ENCODE results near the gene TOM1L2. TPM values are rescaled to one million over a fixed set of nuclear protein-coding genes. Genes with fewer than 3 reads are reported as not detected.

Gene TOM1L2
- total RNA-seq, 2 experiments from 2014 or later = 29.5 to 32.0 TPM

GRCh38 chr17:17822189-17822588 is 150.0 kb downstream of the TOM1L2 start:
- Mint-ChIP-seq H3K9me3 (no peaks in the 10 kb centered on the region), H3K4me3 (peak overlapping the region; percentile 79), H3K4me1 (peaks cover 84% of the 10 kb centered on the region), H3K27me3 (no peaks in the 10 kb centered on the region), H3K27ac (peak overlapping the region; percentile 82), H3K36me3 (ENCODE audit: low read depth) (peaks cover 50% of the 10 kb centered on the region)
- ChIA-PET POLR2A (no interaction called here), CTCF (interaction anchor here (0.7 to 3.5 kb wide), 4 partner anchors 10 to 31 kb away, joined by 3 to 18 read pairs (median 4); no protein-coding TSS in a partner anchor)
- no peak for DNase-seq

- no peak for DNase-seq
- CTCF ChIA-PET = interaction anchor here (0.8 to 3.5 kb wide), 17 partner anchors 8 to 213 kb away, joined by 3 to 18 read pairs (median 3); no protein-coding TSS in a partner anchor
- Mint-ChIP-seq H3K36me3 (ENCODE audit: low read depth) (peaks cover 49% of the 10 kb centered on the region), H3K27ac (peak overlapping the region; percentile 74), H3K4me1 (peaks cover 68% of the 10 kb centered on the region), H3K9me3 (no peaks in the 10 kb centered on the region), H3K27me3 (no peaks in the 10 kb centered on the region), H3K4me3 (peak overlapping the region; percentile 79)
- POLR2A ChIA-PET = no interaction called here
Observed at GRCh38 chr17:17820463-17821158, 151.6 kb downstream of the TOM1L2 start.

GRCh38 chr17:17820046-17820445 is 152.2 kb downstream of the TOM1L2 start:
- peaks cover 53% of the 10 kb centered on the region for H3K36me3 Mint-ChIP-seq (ENCODE audit: low read depth)
- ChIA-PET CTCF (interaction anchor here (0.8 to 3.5 kb wide), 13 partner anchors 8 to 214 kb away, joined by 3 to 18 read pairs (median 3); no protein-coding TSS in a partner anchor), POLR2A (no interaction called here)
- H3K27ac Mint-ChIP-seq = peak overlapping the region; percentile 71
- H3K4me3 Mint-ChIP-seq = peak overlapping the region; percentile 1
- H3K4me1 Mint-ChIP-seq = peaks cover 64% of the 10 kb centered on the region
- no peaks in the 10 kb centered on the region for H3K9me3 Mint-ChIP-seq
- H3K27me3 Mint-ChIP-seq = no peaks in the 10 kb centered on the region
- no peak for DNase-seq

- POLR2A ChIA-PET = no interaction called here
- no peaks in the 10 kb centered on the region for H3K27me3 Mint-ChIP-seq
- H3K4me3 Mint-ChIP-seq = peak overlapping the region; percentile 1
- CTCF ChIA-PET = interaction anchor here (1.0 to 3.5 kb wide), 6 partner anchors 7 to 36 kb away, joined by 3 to 18 read pairs (median 4); no protein-coding TSS in a partner anchor
- H3K4me1 Mint-ChIP-seq = peaks cover 59% of the 10 kb centered on the region
- H3K27ac Mint-ChIP-seq = peak overlapping the region; percentile 71
- H3K36me3 Mint-ChIP-seq (ENCODE audit: low read depth) = peaks cover 55% of the 10 kb centered on the region
- DNase-seq = no peak
- H3K9me3 Mint-ChIP-seq = no peaks in the 10 kb centered on the region
Observed at GRCh38 chr17:17819561-17819995, 152.6 kb downstream of the TOM1L2 start.

GRCh38 chr17:17819111-17819510 is 153.1 kb downstream of the TOM1L2 start:
- DNase-seq = no peak
- Mint-ChIP-seq H3K27me3 (no peaks in the 10 kb centered on the region), H3K27ac (peak overlapping the region; percentile 75), H3K4me1 (peaks cover 54% of the 10 kb centered on the region), H3K36me3 (ENCODE audit: low read depth) (peaks cover 55% of the 10 kb centered on the region), H3K9me3 (no peaks in the 10 kb centered on the region), H3K4me3 (no peak overlapping the region)
- ChIA-PET CTCF (interaction anchor here (1.7 kb wide), 1 partner anchor 9 kb away, joined by 4 read pairs; no protein-coding TSS in a partner anchor), POLR2A (no interaction called here)

- H3K4me3 Mint-ChIP-seq = no peak overlapping the region
- peaks cover 55% of the 10 kb centered on the region for H3K36me3 Mint-ChIP-seq (ENCODE audit: low read depth)
- peaks cover 50% of the 10 kb centered on the region for H3K4me1 Mint-ChIP-seq
Observed at GRCh38 chr17:17818088-17818526, 154.1 kb downstream of the TOM1L2 start.

GRCh38 chr17:17817552-17817947 is 154.7 kb downstream of the TOM1L2 start:
- Mint-ChIP-seq H3K4me1 (peaks cover 45% of the 10 kb centered on the region), H3K4me3 (no peak overlapping the region), H3K9me3 (no peaks in the 10 kb centered on the region), H3K27me3 (no peaks in the 10 kb centered on the region), H3K27ac (peak overlapping the region; percentile 51), H3K36me3 (ENCODE audit: low read depth) (peaks cover 53% of the 10 kb centered on the region)
- CTCF ChIA-PET = no interaction called here
- DNase-seq = no peak
- POLR2A ChIA-PET = no interaction called here

More at GRCh38 chr17:17818088-17818526, 154.1 kb downstream of the TOM1L2 start:
- Mint-ChIP-seq H3K9me3 (no peaks in the 10 kb centered on the region), H3K27ac (peak overlapping the region; percentile 51), H3K27me3 (no peaks in the 10 kb centered on the region)
- ChIA-PET CTCF (interaction anchor here (0.5 kb wide), 1 partner anchor 217 kb away, joined by 3 read pairs; no protein-coding TSS in a partner anchor), POLR2A (no interaction called here)
- no peak for DNase-seq

GRCh38 chr17:17816831-17817551 is 155.2 kb downstream of the TOM1L2 start:
- ChIA-PET CTCF (interaction anchor here (1.0 kb wide), 1 partner anchor 11 kb away, joined by 3 read pairs; no protein-coding TSS in a partner anchor), POLR2A (no interaction called here)
- DNase-seq = no peak
- Mint-ChIP-seq H3K27me3 (no peaks in the 10 kb centered on the region), H3K9me3 (no peaks in the 10 kb centered on the region), H3K36me3 (ENCODE audit: low read depth) (peaks cover 54% of the 10 kb centered on the region), H3K4me1 (peaks cover 43% of the 10 kb centered on the region), H3K27ac (no peak overlapping the region), H3K4me3 (no peak overlapping the region)

- no peak overlapping the region for H3K4me3 Mint-ChIP-seq
- no peaks in the 10 kb centered on the region for H3K9me3 Mint-ChIP-seq
- ChIA-PET POLR2A (no interaction called here), CTCF (interaction anchor here (1.0 kb wide), 1 partner anchor 11 kb away, joined by 3 read pairs; no protein-coding TSS in a partner anchor)
- H3K27ac Mint-ChIP-seq = no peak overlapping the region
- no peak for DNase-seq
- peaks cover 57% of the 10 kb centered on the region for H3K36me3 Mint-ChIP-seq (ENCODE audit: low read depth)
- no peaks in the 10 kb centered on the region for H3K27me3 Mint-ChIP-seq
- peaks cover 41% of the 10 kb centered on the region for H3K4me1 Mint-ChIP-seq
Observed at GRCh38 chr17:17816240-17816814, 155.9 kb downstream of the TOM1L2 start.

GRCh38 chr17:17815436-17816200 is 156.6 kb downstream of the TOM1L2 start:
- peaks cover 56% of the 10 kb centered on the region for H3K36me3 Mint-ChIP-seq (ENCODE audit: low read depth)
- ChIA-PET CTCF (interaction anchor here (0.8 kb wide), 1 partner anchor 41 kb away, joined by 4 read pairs; no protein-coding TSS in a partner anchor), POLR2A (no interaction called here)
- H3K4me3 Mint-ChIP-seq = no peak overlapping the region
- no peaks in the 10 kb centered on the region for H3K27me3 Mint-ChIP-seq
- no peak overlapping the region for H3K27ac Mint-ChIP-seq
- DNase-seq = no peak
- H3K9me3 Mint-ChIP-seq = no peaks in the 10 kb centered on the region
- H3K4me1 Mint-ChIP-seq = peaks cover 35% of the 10 kb centered on the region

- Mint-ChIP-seq H3K4me3 (no peak overlapping the region), H3K27ac (peak overlapping the region; percentile 9), H3K9me3 (no peaks in the 10 kb centered on the region), H3K4me1 (peaks cover 30% of the 10 kb centered on the region), H3K36me3 (ENCODE audit: low read depth) (peaks cover 51% of the 10 kb centered on the region), H3K27me3 (no peaks in the 10 kb centered on the region)
- ChIA-PET POLR2A (no interaction called here), CTCF (interaction anchor here (0.8 to 1.9 kb wide), 2 partner anchors 41 to 45 kb away, joined by 4 to 5 read pairs; no protein-coding TSS in a partner anchor)
- no peak for DNase-seq
Observed at GRCh38 chr17:17815062-17815406, 157.2 kb downstream of the TOM1L2 start.
